ENCODE results near the gene GALNT13.

GRCh38 chr2:154350911-154351310, 479.2 kb downstream of the GALNT13 start:
- TF ChIP-seq CTCF (conservative IDR thresholded peaks at IDR 0.05; ENCODE audit: low read length) (no peak), EZH2phosphoT487 (IDR thresholded peaks at IDR 0.05; ENCODE audit: borderline replicate concordance, low read depth, low read length) (no peak)

Data from OCI-LY7 (cell line).